Skeletal muscle cell (primary cell): Measurements from ENCODE around the gene CDK6.

Source experiments
- DNase-seq: peaks from one replicate; pipeline ENCODE4 v3.0.0-alpha.2; 2010; ENCODE audit warnings: low read depth
- H3K4me3 ChIP-seq: 2 replicates; pipeline ENCODE4 v1.5.1; 2011; ENCODE audit warnings: low read depth, mild to moderate bottlenecking, control low read depth, low read length, moderate library complexity

Gene CDK6

GRCh38 chr7:92644406-92645113, 191.8 kb downstream of the CDK6 start:
- H3K4me3 ChIP-seq, result no peak overlapping the region
- DNase-seq, result peak; percentile 58

GRCh38 chr7:92643821-92644220, 192.6 kb downstream of the CDK6 start:
- no peak for DNase-seq
- H3K4me3 ChIP-seq, result no peak overlapping the region

- DNase-seq, result peak; percentile 61
- H3K4me3 ChIP-seq, result no peak overlapping the region
Measured at GRCh38 chr7:92641921-92642511, 194.4 kb downstream of the CDK6 start.

- DNase-seq, result no peak
- H3K4me3 ChIP-seq, result no peak overlapping the region
Measured at GRCh38 chr7:92639966-92640365, 196.4 kb downstream of the CDK6 start.

- H3K4me3 ChIP-seq, result no peak overlapping the region
- DNase-seq, result no peak
Measured at GRCh38 chr7:92639213-92639896, 197.0 kb downstream of the CDK6 start.

- H3K4me3 ChIP-seq, result no peak overlapping the region
- no peak for DNase-seq
Measured at GRCh38 chr7:92636018-92636560, 200.3 kb downstream of the CDK6 start.

GRCh38 chr7:92635538-92635937, 200.8 kb downstream of the CDK6 start:
- DNase-seq, result no peak

GRCh38 chr7:92634924-92635519, 201.4 kb downstream of the CDK6 start:
- H3K4me3 ChIP-seq, result no peak overlapping the region
- peak; percentile 67 for DNase-seq

More at GRCh38 chr7:92635538-92635937, 200.8 kb downstream of the CDK6 start:
- no peak overlapping the region for H3K4me3 ChIP-seq

- no peak overlapping the region for H3K4me3 ChIP-seq
- no peak for DNase-seq
Measured at GRCh38 chr7:92634205-92634604, 202.2 kb downstream of the CDK6 start.

- peak; percentile 85 for DNase-seq
- H3K4me3 ChIP-seq, result no peak overlapping the region
Measured at GRCh38 chr7:92633211-92633906, 203.0 kb downstream of the CDK6 start.

- no peak overlapping the region for H3K4me3 ChIP-seq
Measured at GRCh38 chr7:92632791-92633190, 203.6 kb downstream of the CDK6 start.

GRCh38 chr7:92631850-92632487, 204.4 kb downstream of the CDK6 start:
- no peak for DNase-seq
- H3K4me3 ChIP-seq, result no peak overlapping the region

More at GRCh38 chr7:92632791-92633190, 203.6 kb downstream of the CDK6 start:
- no peak for DNase-seq

- no peak overlapping the region for H3K4me3 ChIP-seq
- no peak for DNase-seq
Measured at GRCh38 chr7:92631067-92631849, 205.1 kb downstream of the CDK6 start.

GRCh38 chr7:92629779-92630178, 206.6 kb downstream of the CDK6 start:
- DNase-seq, result no peak
- no peak overlapping the region for H3K4me3 ChIP-seq

GRCh38 chr7:92627956-92628355, 208.4 kb downstream of the CDK6 start:
- DNase-seq, result no peak
- no peak overlapping the region for H3K4me3 ChIP-seq

- no peak for DNase-seq
- H3K4me3 ChIP-seq, result no peak overlapping the region
Measured at GRCh38 chr7:92626281-92626809, 210.0 kb downstream of the CDK6 start.

- DNase-seq, result no peak
- H3K4me3 ChIP-seq, result no peak overlapping the region
Measured at GRCh38 chr7:92625617-92626016, 210.8 kb downstream of the CDK6 start.
